DOHH2 (cell line): ENCODE measurements around the gene POLR2B.

Experiments used
- H3F3A ChIP-seq: fragments of 200-600 bp; sonication (generic), shearing (Covaris generic); 2 replicates; pipeline ENCODE4 v1.6.0; 2016; ENCODE audit warnings: antibody characterized with exemption, mild to moderate bottlenecking; ENCODE audit not compliant: control insufficient read depth, insufficient read depth
- H3K27ac ChIP-seq: fragments of 200-600 bp; sonication (generic); 2 replicates; pipeline ENCODE4 v1.5.1; 2014; ENCODE audit warnings: low read depth, mild to moderate bottlenecking, low read length, moderate library complexity
- H3K27me3 ChIP-seq: fragments of 200-600 bp; sonication (generic); 2 replicates; pipeline ENCODE4 v1.6.1; 2014; ENCODE audit warnings: mild to moderate bottlenecking, low read length, mixed read lengths; ENCODE audit not compliant: control insufficient read depth
- H3K36me3 ChIP-seq: fragments of 200-600 bp; sonication (generic); 2 replicates; pipeline ENCODE4 v1.6.1; 2014; ENCODE audit warnings: mild to moderate bottlenecking, low read length, moderate library complexity, mixed read lengths; ENCODE audit not compliant: control insufficient read depth
- H3K4me1 ChIP-seq: fragments of 200-600 bp; sonication (generic); 2 replicates; pipeline ENCODE4 v1.6.1; 2014; ENCODE audit warnings: mild to moderate bottlenecking, low read length, mixed read lengths; ENCODE audit not compliant: control insufficient read depth
- H3K4me2 ChIP-seq: fragments of 200-600 bp; sonication (generic); 2 replicates; pipeline ENCODE4 v1.6.0; 2014; ENCODE audit warnings: mild to moderate bottlenecking, low read length, moderate library complexity
- H3K4me3 ChIP-seq: fragments of 200-600 bp; sonication (generic); 2 replicates; pipeline ENCODE4 v1.5.1; 2014; ENCODE audit warnings: mild to moderate bottlenecking, low read length, mixed read lengths
- H3K79me2 ChIP-seq: fragments of 200-600 bp; sonication (generic); 2 replicates; pipeline ENCODE4 v1.6.1; 2014; ENCODE audit warnings: mild to moderate bottlenecking, low read length, mixed read lengths; ENCODE audit not compliant: control insufficient read depth
- H3K9me2 ChIP-seq: fragments of 200-600 bp; sonication (generic); replicated peaks from 2 replicates; pipeline ENCODE4 v1.6.1; 2014; ENCODE audit warnings: mild to moderate bottlenecking, low read length, mixed read lengths; ENCODE audit not compliant: control insufficient read depth
- H3K9me3 ChIP-seq: fragments of 200-600 bp; sonication (generic); 2 replicates; pipeline ENCODE4 v1.6.1; 2014; ENCODE audit warnings: antibody characterized with exemption, low read length, mixed read lengths; ENCODE audit not compliant: control insufficient read depth, insufficient read depth
- H4K20me1 ChIP-seq: fragments of 200-600 bp; sonication (generic); 2 replicates; pipeline ENCODE4 v1.6.0; 2014; ENCODE audit warnings: low read depth, mild to moderate bottlenecking, antibody characterized with exemption, low read length, moderate library complexity; ENCODE audit not compliant: control insufficient read depth, insufficient read depth
- EZH2phosphoT487 ChIP-seq: fragments of 200-600 bp; sonication (generic); IDR thresholded peaks from 2 replicates; pipeline ENCODE4 v1.6.1; 2017; ENCODE audit warnings: borderline replicate concordance, mild to moderate bottlenecking, antibody characterized with exemption, low read length, moderate library complexity, mixed read lengths
- TF ChIP-seq, protein P1 (sequence below): fragments of 200-600 bp; sonication (generic); IDR thresholded peaks from one replicate; pipeline ENCODE4 v1.5.1; 2014; ENCODE audit warnings: antibody characterized with exemption, mild to moderate bottlenecking, low read depth, low read length; ENCODE audit not compliant: poor library complexity, severe bottlenecking

POLR2B gene

DNA sequence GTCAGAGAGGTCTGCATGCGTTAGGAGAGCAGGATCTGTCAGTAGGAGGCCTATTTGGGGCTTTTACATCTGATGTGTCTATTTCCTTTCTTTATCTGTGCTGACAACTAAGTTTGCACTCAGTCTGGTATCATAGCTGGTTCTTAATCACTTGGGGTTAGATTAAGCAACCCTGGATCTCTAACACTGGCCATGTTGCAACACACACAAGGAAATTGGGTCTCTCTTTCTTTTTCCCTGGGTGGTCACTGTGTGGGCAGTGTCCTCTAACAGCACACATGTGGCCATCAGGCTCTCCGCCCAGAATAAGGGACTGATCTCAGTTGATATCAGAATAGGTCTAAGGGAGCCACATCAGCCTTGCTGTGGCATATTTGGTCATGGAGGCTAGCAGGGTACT lies 92.6 kb downstream of the POLR2B start:
- no peak overlapping the region for H3K4me2 ChIP-seq
- H3K36me3 ChIP-seq: no peaks in the 10 kb centered on the region
- no peaks in the 10 kb centered on the region for H3K79me2 ChIP-seq
- H3K4me3 ChIP-seq: no peak overlapping the region
- no peaks in the 10 kb centered on the region for H3K9me2 ChIP-seq
- H4K20me1 ChIP-seq: no peaks in the 10 kb centered on the region
- H3K27me3 ChIP-seq: 0 out of 2 replicates have a peak, but pooled peaks cover 8% of the 10 kb centered on the region
- H3K9me3 ChIP-seq: no peaks in the 10 kb centered on the region
- no peaks in the 10 kb centered on the region for H3F3A ChIP-seq
- H3K27ac ChIP-seq: no peak overlapping the region
- TF ChIP-seq, protein P1, sequence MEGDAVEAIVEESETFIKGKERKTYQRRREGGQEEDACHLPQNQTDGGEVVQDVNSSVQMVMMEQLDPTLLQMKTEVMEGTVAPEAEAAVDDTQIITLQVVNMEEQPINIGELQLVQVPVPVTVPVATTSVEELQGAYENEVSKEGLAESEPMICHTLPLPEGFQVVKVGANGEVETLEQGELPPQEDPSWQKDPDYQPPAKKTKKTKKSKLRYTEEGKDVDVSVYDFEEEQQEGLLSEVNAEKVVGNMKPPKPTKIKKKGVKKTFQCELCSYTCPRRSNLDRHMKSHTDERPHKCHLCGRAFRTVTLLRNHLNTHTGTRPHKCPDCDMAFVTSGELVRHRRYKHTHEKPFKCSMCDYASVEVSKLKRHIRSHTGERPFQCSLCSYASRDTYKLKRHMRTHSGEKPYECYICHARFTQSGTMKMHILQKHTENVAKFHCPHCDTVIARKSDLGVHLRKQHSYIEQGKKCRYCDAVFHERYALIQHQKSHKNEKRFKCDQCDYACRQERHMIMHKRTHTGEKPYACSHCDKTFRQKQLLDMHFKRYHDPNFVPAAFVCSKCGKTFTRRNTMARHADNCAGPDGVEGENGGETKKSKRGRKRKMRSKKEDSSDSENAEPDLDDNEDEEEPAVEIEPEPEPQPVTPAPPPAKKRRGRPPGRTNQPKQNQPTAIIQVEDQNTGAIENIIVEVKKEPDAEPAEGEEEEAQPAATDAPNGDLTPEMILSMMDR: no peak
- TF ChIP-seq EZH2phosphoT487: no peak
- H3K4me1 ChIP-seq: no peaks in the 10 kb centered on the region

DNA sequence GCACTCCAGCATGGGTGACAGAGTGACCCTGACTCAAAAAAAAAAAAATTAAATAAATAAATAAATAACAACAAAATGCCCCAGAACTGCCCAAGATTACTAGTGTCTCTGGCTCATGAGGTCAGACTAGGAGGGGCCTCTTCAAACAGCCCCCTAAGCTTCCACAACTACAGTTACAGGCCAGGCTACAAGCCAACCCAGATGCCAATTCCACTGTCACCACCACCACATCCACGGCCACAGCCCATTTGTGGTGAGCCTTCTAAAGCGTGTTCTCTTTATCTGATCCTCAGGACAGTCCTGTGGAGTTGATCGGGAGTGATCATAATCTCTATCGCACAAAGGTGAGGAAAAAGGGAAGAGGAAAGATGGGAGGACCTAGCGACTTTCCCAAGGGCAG lies 94.9 kb downstream of the POLR2B start:
- H3K4me1 ChIP-seq: no peaks in the 10 kb centered on the region
- H3K27me3 ChIP-seq: 0 out of 2 replicates have a peak, but pooled peaks cover 8% of the 10 kb centered on the region
- H3K4me3 ChIP-seq: no peak overlapping the region
- H3F3A ChIP-seq: no peaks in the 10 kb centered on the region
- H3K79me2 ChIP-seq: no peaks in the 10 kb centered on the region
- no peak overlapping the region for H3K4me2 ChIP-seq
- TF ChIP-seq, protein P1: no peak
- TF ChIP-seq EZH2phosphoT487: no peak
- H4K20me1 ChIP-seq: no peaks in the 10 kb centered on the region
- H3K9me2 ChIP-seq: no peaks in the 10 kb centered on the region
- H3K27ac ChIP-seq: no peak overlapping the region
- H3K36me3 ChIP-seq: no peaks in the 10 kb centered on the region
- no peaks in the 10 kb centered on the region for H3K9me3 ChIP-seq

DNA sequence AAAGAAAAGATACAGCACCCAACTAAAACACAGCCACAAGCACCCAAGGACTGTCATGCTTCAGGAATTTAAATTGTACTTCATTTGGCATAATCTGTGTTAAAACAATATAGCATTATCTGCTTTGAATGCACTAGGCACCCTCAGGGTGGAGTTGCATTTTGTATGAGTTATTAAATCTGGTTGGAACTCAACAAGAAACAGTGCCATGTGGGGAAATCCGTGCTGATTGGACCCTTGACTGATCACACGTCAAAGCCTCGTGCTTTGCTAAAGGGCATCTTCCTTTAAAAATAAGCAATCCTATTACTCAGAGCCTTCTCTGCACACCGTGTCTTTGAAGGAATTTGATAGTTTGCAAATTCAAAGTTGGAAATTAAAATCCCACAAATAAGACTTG lies 96.0 kb downstream of the POLR2B start:
- TF ChIP-seq, protein P1: no peak
- TF ChIP-seq EZH2phosphoT487: no peak
- Histone ChIP-seq H3K27ac (no peak overlapping the region), H3F3A (no peaks in the 10 kb centered on the region), H3K4me1 (no peaks in the 10 kb centered on the region), H3K9me2 (no peaks in the 10 kb centered on the region), H4K20me1 (no peaks in the 10 kb centered on the region), H3K9me3 (no peaks in the 10 kb centered on the region), H3K4me2 (no peak overlapping the region), H3K36me3 (no peaks in the 10 kb centered on the region), H3K79me2 (no peaks in the 10 kb centered on the region), H3K4me3 (no peak overlapping the region), H3K27me3 (0 out of 2 replicates have a peak, but pooled peaks cover 8% of the 10 kb centered on the region)

DNA sequence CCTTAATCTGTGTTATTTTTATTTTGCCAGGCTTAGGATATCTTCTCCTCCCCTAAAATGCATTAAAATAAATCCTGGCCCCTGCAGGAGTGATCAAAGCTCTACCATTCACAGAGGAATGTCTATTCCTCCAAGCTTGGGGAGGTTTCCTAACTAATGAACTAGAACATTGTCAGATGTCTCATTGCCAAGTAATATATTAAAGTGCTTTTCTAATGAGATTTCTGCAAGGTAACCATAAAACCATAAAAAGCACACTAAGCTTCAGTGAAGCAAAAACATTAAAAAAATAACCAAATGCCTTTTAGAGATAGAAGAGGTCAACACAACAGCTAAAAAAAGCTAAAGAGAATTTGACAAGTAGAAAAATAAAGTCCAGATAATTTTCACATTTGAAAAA lies 96.7 kb downstream of the POLR2B start:
- Histone ChIP-seq H3K27ac (no peak overlapping the region), H3K9me2 (no peaks in the 10 kb centered on the region), H3K4me3 (no peak overlapping the region), H3K4me2 (no peak overlapping the region), H3K4me1 (no peaks in the 10 kb centered on the region), H3K79me2 (no peaks in the 10 kb centered on the region), H4K20me1 (no peaks in the 10 kb centered on the region), H3F3A (no peaks in the 10 kb centered on the region), H3K9me3 (no peaks in the 10 kb centered on the region), H3K27me3 (0 out of 2 replicates have a peak, but pooled peaks cover 6% of the 10 kb centered on the region), H3K36me3 (no peaks in the 10 kb centered on the region)
- TF ChIP-seq, protein P1: no peak
- TF ChIP-seq EZH2phosphoT487: no peak
